GM18909 (cell line): Measurements from ENCODE around the gene LCE1E.

Source experiments
- ATAC-seq: cut with Tn5 transposase; IDR thresholded peaks from one replicate; pipeline ENCODE4 v1.9.1; 2021; ENCODE audit warnings: mild to moderate bottlenecking; ENCODE audit not compliant: unreplicated experiment, poor library complexity

Gene LCE1E

GRCh38 chr1:152786077-152786476, at the start of gene LCE1E:
Gene LCE1E, plus strand, starts transcription at chr1:152786257. Its CDS starts 1,043 bp downstream, at chr1:152787300.
- ATAC-seq: no peak

DNA sequence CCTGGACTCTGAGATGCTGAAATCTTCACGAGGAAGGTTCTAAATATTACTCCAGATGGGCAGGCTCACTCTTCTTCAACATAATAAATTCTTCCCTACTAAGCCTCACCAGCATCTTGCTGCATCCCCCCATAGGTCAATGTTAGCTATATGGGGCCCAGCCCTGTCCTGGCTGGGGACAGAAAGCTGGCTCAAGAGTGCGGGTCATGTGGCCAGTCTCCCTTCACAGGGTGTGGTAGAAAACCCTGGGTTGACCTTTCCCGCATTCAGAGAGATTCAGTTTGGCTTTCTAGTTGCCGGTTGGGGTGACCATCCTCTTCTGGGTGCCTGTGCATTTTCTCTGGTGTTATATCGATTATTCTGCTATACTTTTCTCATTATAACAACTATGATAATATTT, 48.1 kb upstream of the LCE1E start:
- no peak for ATAC-seq

- ATAC-seq: no peak
Observed at GRCh38 chr1:152739841-152740240, 46.2 kb upstream of the LCE1E start.

- no peak for ATAC-seq
Observed at GRCh38 chr1:152741656-152742055, 44.4 kb upstream of the LCE1E start.

DNA sequence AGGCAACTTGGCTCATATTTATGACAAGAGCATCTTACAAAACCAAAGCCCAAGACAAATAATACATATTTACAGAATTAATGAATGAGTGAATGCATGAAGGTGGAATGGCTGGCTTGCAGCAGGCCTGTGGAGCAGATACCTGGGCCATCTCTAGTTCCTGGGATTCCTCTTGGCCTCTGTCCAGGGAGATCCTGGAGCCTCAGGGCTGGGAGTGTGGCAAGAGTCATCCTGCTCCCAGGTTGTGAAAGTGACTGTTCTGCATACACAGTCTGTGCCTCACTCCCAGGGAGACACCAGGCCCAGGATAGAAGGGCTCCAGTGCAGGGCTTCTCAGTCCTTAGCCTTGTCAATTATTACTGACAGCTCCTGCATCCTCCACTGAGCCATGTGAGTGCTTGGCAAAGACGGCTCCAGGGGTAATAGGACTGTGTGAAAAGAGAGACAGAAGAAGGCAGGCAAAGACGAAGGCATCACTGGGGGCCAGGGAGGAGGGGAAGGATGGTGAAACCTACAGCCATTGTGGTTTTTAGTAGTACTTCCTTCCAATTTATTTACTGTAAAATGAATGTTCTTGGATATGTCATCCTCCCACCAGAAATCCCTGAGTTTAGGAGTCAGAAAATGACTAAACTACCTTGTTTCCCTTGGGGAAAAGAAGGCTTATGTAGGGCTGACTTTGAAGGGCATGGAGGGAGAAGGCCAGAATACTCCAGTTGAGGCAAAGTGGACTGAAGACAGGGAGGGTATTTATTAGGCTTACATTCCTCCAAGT, 42.5 kb upstream of the LCE1E start:
- ATAC-seq: no peak

GRCh38 chr1:152745289-152745704, 40.8 kb upstream of the LCE1E start:
- no peak for ATAC-seq

DNA sequence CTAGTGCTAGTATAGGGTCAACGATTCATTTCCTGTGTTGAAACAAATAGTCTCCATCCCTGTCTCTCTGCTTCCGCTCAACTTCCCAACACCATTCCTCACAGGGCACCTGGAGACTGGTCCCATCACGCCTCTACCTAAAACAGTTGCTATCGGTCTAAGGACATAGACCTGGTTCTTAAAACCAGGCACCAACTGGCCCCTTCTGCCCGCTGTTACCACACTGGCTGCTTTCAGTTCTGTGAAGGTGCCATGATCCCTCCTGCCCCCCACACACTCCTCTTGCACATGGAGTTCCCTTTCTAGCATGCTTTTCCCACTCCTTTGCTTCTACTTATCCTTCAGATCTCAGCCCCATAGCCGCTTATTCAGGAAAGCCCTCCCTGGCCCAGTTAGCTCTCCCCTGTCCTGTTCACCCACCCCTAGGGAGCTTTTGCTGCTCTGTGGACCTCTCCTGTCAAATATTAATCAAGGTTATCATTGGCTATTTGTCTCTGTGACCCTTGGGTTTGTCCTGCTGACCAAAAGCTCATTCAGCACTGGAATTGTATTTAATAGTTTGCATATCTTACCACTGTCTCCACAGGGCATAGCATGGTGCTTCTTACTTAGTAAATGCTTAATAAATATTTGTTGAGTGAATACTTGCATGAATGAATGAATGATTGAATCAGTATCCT, 40.2 kb upstream of the LCE1E start:
- no peak for ATAC-seq

GRCh38 chr1:152747831-152748230, 38.2 kb upstream of the LCE1E start:
- ATAC-seq: no peak

DNA sequence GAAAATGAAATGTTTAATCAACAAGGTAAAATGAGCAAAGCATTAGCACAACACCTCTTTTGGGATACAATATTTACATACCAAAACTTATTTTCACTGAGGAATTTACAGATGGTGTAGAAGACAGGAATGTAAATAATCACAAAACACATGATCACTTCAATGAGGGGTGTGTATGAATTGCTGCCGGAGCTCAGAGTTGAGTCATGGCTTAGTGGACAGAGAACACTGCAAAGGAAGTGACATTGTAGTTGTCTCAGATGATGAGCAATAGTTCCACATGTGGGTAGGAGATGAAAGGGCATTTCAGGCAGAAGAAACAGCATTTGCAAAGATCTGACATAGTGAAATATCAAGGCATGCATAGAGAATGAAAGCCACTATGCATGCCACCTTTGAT, 33.8 kb upstream of the LCE1E start:
- no peak for ATAC-seq

- ATAC-seq: no peak
Observed at GRCh38 chr1:152753586-152753985, 32.5 kb upstream of the LCE1E start.

GRCh38 chr1:152756872-152757271, 29.2 kb upstream of the LCE1E start:
- ATAC-seq: no peak

DNA sequence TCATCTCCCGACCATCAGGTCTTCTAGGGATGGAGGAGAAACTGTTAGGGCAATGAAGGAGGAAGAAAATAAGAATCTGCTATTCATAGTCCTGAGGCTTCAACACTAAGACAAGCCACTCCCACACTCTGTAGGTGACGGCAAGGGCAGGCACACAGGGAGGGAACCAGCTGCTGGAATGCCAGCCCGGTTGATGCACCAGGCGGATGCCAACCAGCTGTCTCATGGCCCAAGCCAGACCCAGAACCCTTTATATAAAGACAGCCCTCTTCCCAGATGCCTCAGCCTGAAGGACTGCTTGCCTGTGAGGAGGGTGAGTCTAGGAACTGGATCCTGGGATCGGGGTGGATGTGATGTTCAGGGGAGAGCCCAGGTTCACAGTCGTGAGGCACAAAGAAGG, 28.3 kb upstream of the LCE1E start, which contains the start of gene KPRP:
Gene KPRP (plus strand): TSS at position 279 of the 400 bp plus-strand sequence. CDS start 1,564 bp downstream, outside the sequence.
- ATAC-seq: no peak

DNA sequence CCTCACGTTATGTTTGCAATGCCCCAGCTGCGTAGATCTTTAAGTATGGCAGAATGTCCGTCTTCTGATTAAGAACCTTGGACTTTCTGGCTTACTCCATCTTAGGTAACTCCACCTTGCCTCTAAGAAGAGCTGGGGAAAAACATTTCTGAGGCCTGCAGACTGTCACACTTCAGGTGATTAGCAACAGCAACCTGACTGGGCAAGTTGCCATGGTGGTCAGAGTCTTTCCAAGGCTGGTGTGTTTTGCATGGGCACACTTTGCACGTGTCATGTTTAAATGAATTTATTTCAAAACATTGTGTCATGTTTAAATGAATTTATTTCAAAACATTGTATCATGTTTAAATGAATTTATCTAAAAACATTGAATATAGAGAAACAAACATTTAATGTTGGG, 27.4 kb upstream of the LCE1E start:
- ATAC-seq: no peak

DNA sequence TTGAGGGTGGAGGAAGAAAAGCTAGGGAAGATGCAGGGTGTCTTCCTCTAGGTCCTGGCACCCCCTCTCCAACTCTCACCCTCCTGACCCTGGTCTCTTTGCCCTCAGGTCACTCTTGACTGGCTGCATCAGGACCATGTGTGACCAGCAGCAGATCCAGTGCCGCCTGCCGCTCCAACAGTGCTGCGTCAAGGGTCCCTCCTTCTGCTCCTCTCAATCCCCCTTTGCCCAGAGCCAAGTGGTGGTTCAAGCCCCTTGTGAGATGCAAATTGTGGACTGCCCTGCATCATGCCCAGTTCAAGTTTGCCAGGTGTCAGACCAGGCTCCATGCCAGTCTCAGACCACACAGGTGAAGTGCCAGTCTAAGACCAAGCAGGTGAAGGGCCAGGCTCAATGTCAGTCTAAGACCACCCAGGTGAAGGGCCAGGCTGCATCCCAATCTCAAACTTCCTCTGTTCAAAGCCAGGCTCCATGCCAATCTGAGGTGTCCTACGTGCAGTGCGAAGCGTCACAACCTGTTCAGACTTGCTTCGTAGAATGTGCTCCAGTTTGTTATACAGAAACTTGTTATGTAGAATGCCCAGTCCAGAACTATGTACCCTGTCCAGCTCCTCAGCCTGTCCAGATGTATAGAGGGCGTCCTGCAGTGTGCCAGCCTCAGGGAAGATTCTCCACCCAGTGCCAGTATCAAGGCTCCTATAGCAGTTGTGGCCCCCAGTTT, 26.4 kb upstream of the LCE1E start:
- no peak for ATAC-seq

DNA sequence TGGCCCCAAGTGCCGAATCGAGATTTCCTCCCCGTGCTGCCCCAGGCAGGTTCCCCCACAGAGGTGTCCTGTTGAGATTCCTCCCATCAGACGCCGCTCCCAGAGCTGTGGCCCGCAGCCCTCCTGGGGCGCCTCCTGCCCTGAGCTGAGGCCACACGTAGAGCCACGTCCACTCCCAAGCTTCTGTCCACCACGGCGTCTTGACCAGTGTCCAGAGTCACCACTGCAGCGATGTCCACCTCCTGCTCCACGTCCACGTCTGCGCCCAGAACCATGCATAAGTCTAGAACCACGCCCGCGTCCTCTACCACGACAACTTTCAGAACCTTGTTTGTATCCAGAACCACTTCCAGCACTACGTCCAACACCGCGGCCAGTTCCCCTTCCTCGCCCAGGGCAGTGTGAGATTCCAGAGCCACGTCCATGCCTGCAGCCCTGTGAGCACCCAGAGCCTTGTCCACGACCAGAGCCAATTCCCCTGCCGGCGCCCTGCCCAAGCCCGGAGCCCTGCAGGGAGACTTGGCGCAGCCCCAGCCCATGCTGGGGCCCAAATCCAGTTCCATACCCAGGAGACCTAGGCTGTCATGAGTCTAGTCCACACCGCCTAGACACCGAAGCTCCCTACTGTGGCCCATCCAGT, 25.4 kb upstream of the LCE1E start:
- no peak for ATAC-seq

- ATAC-seq: no peak
Observed at GRCh38 chr1:152761609-152762213, 24.3 kb upstream of the LCE1E start.

- ATAC-seq: no peak
Observed at GRCh38 chr1:152768847-152769533, 17.1 kb upstream of the LCE1E start.

- no peak for ATAC-seq
Observed at GRCh38 chr1:152770411-152770810, 15.6 kb upstream of the LCE1E start.

DNA sequence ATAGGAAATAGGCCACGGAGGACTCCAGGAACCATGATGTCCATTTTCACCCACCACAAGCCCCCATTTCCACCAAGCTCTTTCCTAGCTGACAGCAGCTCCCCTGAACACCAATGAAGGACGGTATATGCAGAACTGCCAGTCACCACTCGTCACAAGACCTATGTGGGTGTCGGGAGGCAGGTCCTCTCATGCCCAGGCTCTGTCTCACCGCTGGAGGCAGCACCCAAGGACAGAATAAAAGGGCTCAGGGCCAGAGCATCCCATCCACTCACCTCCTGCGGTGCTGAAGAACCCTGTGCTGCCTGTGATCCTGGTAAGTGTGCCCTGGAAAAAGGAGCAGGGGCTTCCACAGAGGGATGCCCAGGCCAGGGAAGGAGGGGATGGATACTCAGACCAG, 11.2 kb upstream of the LCE1E start, which contains the start of gene LCE1F:
Gene LCE1F (plus strand): TSS at position 266 of the 400 bp plus-strand sequence. CDS start 1,232 bp downstream, outside the sequence.
- ATAC-seq: no peak
